ENCODE results near the gene RPL9. TPM values are rescaled to one million over a fixed set of nuclear protein-coding genes. Genes with fewer than 3 reads are reported as not detected.

The RPL9 gene
- total RNA-seq, 2 donors from 2014 or later = 1,341 to 1,760 TPM

DNA sequence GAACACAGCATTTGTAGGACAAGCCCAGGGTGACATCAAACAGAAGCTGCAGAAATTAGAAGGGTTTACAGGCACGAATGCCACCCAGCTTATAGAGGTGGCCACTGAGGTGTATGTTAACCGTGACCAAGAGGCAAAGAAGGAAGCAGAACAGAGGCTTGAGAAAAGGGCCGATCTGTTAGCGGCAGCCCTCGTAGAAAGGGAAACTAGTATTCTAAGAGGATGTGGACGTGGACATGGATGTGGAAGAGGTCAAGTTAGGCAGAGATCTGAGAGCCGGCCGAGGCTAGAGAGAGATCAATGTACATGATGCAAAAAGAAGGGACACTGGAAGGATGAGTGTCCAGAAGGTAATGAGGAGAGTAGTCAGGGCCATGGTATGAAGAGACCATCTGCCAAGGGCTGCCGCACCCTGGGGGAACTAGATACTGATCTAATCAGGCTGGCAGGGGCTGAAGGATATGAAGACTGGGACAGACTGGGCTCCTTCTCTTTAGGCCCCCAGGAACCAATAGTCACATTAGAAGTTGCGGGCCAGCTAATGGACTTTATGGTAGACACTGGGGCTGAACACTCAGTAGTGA lies 27.6 kb upstream of the RPL9 start:
- Mint-ChIP-seq H3K4me1 (no peaks in the 10 kb centered on the region), H3K4me3 (no peak overlapping the region), H3K27ac (no peak overlapping the region), H3K36me3 (ENCODE audit: low read depth) (no peaks in the 10 kb centered on the region), H3K27me3 (ENCODE audit: insufficient read depth) (no peaks in the 10 kb centered on the region), H3K9me3 (peaks cover 9% of the 10 kb centered on the region)
- no peak overlapping the region for H3K9ac ChIP-seq (ENCODE audit: extremely low read depth, low read length, poor library complexity, severe bottlenecking)
- no peak overlapping the region for H3K4me3 ChIP-seq (ENCODE audit: low read length)
- no peak for DNase-seq
- H3K27me3 ChIP-seq (ENCODE audit: control insufficient read depth, insufficient read depth, low read length, poor library complexity, severe bottlenecking) = no peaks in the 10 kb centered on the region
- no peaks in the 10 kb centered on the region for H3K4me1 ChIP-seq (ENCODE audit: control insufficient read depth, insufficient read depth, low read length)
- WGBS, 2 experiments (ENCODE audit: insufficient coverage in 1 of 2, insufficient read length in 1 of 2) = 88 to 92% methylated on average over 10 of the region's 10 CpGs
- TF ChIP-seq, protein P1, sequence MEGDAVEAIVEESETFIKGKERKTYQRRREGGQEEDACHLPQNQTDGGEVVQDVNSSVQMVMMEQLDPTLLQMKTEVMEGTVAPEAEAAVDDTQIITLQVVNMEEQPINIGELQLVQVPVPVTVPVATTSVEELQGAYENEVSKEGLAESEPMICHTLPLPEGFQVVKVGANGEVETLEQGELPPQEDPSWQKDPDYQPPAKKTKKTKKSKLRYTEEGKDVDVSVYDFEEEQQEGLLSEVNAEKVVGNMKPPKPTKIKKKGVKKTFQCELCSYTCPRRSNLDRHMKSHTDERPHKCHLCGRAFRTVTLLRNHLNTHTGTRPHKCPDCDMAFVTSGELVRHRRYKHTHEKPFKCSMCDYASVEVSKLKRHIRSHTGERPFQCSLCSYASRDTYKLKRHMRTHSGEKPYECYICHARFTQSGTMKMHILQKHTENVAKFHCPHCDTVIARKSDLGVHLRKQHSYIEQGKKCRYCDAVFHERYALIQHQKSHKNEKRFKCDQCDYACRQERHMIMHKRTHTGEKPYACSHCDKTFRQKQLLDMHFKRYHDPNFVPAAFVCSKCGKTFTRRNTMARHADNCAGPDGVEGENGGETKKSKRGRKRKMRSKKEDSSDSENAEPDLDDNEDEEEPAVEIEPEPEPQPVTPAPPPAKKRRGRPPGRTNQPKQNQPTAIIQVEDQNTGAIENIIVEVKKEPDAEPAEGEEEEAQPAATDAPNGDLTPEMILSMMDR (conservative IDR thresholded peaks at IDR 0.05) = no peak
- no peaks in the 10 kb centered on the region for H3K9me3 ChIP-seq (ENCODE audit: control insufficient read depth, low read length)
- H3K27ac ChIP-seq (ENCODE audit: low read depth, low read length) = no peak overlapping the region
- H3K36me3 ChIP-seq (ENCODE audit: control insufficient read depth, insufficient read depth, low read length) = no peaks in the 10 kb centered on the region

DNA sequence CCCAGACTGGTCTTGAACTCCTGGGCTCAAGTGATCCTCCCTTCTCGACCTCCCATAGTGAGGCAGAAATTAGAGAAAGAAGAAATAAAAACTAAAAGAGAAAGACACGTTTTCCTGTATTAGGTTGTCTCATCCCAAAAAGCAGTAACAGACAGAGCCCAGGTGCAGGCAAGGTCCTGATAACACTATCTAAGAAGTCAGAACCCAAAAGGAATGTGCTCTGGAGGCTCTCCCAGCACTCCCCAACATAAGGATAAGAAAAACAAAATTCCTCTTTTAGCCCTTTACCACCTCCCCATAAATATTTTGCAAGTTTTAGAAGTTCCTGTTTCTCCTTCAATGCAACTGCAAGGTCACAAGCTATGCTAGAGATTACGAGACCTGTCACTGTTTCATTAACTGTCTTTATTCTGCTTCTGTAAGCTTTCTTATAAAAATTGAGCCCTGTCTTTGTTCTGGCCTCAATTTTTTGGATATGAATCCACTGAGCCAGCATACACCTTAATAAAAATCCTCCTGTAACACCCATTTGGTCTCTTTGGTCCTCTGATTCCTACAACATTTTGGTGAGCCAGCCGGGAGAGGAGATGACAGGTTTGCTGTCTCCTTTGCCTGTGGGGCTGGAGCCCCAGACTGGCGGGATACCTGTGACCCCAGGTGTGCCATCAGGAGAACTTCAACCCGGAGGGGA lies 26.0 kb upstream of the RPL9 start:
- no peak overlapping the region for H3K4me3 ChIP-seq (ENCODE audit: low read length)
- H3K9me3 ChIP-seq (ENCODE audit: control insufficient read depth, low read length) = no peaks in the 10 kb centered on the region
- H3K36me3 ChIP-seq (ENCODE audit: control insufficient read depth, insufficient read depth, low read length) = no peaks in the 10 kb centered on the region
- TF ChIP-seq, protein P1 (conservative IDR thresholded peaks at IDR 0.05) = no peak
- H3K4me1 ChIP-seq (ENCODE audit: control insufficient read depth, insufficient read depth, low read length) = no peaks in the 10 kb centered on the region
- peaks cover 9% of the 10 kb centered on the region for H3K9me3 Mint-ChIP-seq
- H3K4me1 Mint-ChIP-seq = no peaks in the 10 kb centered on the region
- 91 to 96% methylated on average over 4 to 6 of the region's 6 CpGs for WGBS, 2 experiments (ENCODE audit: insufficient coverage in 1 of 2, insufficient read length in 1 of 2)
- H3K4me3 Mint-ChIP-seq = no peak overlapping the region
- no peak overlapping the region for H3K27ac Mint-ChIP-seq
- H3K27ac ChIP-seq (ENCODE audit: low read depth, low read length) = no peak overlapping the region
- H3K27me3 ChIP-seq (ENCODE audit: control insufficient read depth, insufficient read depth, low read length, poor library complexity, severe bottlenecking) = no peaks in the 10 kb centered on the region
- no peaks in the 10 kb centered on the region for H3K27me3 Mint-ChIP-seq (ENCODE audit: insufficient read depth)
- no peaks in the 10 kb centered on the region for H3K36me3 Mint-ChIP-seq (ENCODE audit: low read depth)
- DNase-seq = no peak
- H3K9ac ChIP-seq (ENCODE audit: extremely low read depth, low read length, poor library complexity, severe bottlenecking) = no peak overlapping the region

DNA sequence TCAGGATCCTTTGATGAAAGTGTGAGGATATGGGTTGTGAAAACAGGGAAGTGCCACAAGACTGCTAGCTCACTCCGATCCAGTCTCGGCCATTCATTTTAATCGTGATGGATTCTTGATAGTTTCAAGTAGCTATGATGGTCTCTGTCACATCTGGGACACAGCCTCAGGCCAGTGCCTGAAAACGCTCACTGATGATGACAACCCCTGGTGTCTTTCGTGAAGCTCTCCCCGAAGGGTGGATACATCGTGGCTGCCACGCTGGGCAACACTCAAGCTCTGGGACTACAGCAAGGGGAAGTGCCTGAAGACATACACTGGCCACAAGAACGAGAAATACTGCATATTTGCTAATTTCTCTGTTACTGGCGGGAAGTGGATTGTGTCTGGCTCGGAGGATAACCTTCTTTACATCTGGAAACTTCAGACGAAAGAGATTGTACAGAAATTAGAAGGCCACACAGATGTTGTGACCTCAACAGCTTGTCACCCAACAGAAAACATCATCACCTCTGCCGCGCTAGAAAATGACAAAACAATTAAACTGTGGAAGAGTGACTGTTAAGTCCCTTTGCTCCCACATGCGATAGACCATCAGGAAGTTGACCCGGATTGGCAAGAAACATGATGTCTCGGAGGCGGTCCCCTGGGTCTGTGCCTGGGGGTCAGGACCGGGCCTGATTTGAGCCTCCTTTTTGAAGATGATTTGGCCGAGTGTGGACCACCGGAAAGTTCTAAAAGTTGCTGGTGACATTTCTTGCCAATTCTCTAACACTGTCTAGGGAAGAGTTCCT lies 22.4 kb upstream of the RPL9 start:
- Mint-ChIP-seq H3K27me3 (ENCODE audit: insufficient read depth) (no peaks in the 10 kb centered on the region), H3K4me1 (no peaks in the 10 kb centered on the region), H3K27ac (no peak overlapping the region), H3K36me3 (ENCODE audit: low read depth) (peaks cover 7% of the 10 kb centered on the region), H3K4me3 (no peak overlapping the region), H3K9me3 (peaks cover 9% of the 10 kb centered on the region)
- Histone ChIP-seq H3K9me3 (ENCODE audit: control insufficient read depth, low read length) (no peaks in the 10 kb centered on the region), H3K36me3 (ENCODE audit: control insufficient read depth, insufficient read depth, low read length) (peaks cover 4% of the 10 kb centered on the region), H3K9ac (ENCODE audit: extremely low read depth, low read length, poor library complexity, severe bottlenecking) (no peak overlapping the region), H3K27ac (ENCODE audit: low read depth, low read length) (no peak overlapping the region), H3K4me1 (ENCODE audit: control insufficient read depth, insufficient read depth, low read length) (no peaks in the 10 kb centered on the region), H3K4me3 (ENCODE audit: low read length) (no peak overlapping the region), H3K27me3 (ENCODE audit: control insufficient read depth, insufficient read depth, low read length, poor library complexity, severe bottlenecking) (no peaks in the 10 kb centered on the region)
- DNase-seq = no peak
- 91 to 92% methylated on average over 19 to 21 of the region's 21 CpGs for WGBS, 2 experiments (ENCODE audit: insufficient coverage in 1 of 2, insufficient read length in 1 of 2)
- TF ChIP-seq, protein P1 (conservative IDR thresholded peaks at IDR 0.05) = no peak

Measured in endodermal cell (in vitro differentiated cells).